T-cell (primary cell): Measurements from ENCODE around the gene EFCAB8. TPM values are rescaled to one million over a fixed set of nuclear protein-coding genes. Genes with fewer than 3 reads are reported as not detected.
A peak's percentile ranks its signal among the peaks of the same experiment; 100 is the strongest.

Experiments used
- ATAC-seq, 4 experiments: fragments of 200-7000 bp in 3 of 4; fragments of 150-1000 bp in 1 of 4; cut with Tn5 transposase; replicated peaks in 1 of 4; 1 replicate in 3 of 4; 2 replicates in 1 of 4; pipeline ENCODE4 v1.10.0; 2021; ENCODE audit warnings: moderate library complexity in 3 of 4, mild to moderate bottlenecking in 2 of 4, moderate number of reproducible peaks in 1 of 4
- CTCF ChIA-PET, 2 donors: fragments of 300-600 bp; sonication (Branson Sonifier 250); formaldehyde crosslinking; loops; one replicate each; lab custom pipeline; 2022; ENCODE audit warnings: antibody characterized with exemption in 2 of 2; lab: Charles Lee
- POLR2A ChIA-PET, 2 donors: fragments of 300-600 bp; sonication (Branson Sonifier 250); formaldehyde crosslinking; loops; one replicate each; lab custom pipeline; 2022; ENCODE audit warnings: antibody characterized with exemption in 2 of 2; lab: Charles Lee
- DNase-seq, 35 experiments: peaks; one replicate each; pipeline versions ENCODE4 v3.0.0 to v3.0.0-alpha.2; 2013 to 2023
- H3K27ac ChIP-seq: one replicate; pipeline ENCODE4 v1.5.1; 2013; ENCODE audit warnings: low read length
- H3K27me3 ChIP-seq, 2 experiments: replicated peaks in 1 of 2; 1 replicate in 1 of 2; 2 replicates in 1 of 2; pipeline versions ENCODE4 v1.6.1 to v1.7.0; 2013; ENCODE audit warnings: low read length in 1 of 2, mixed read lengths in 1 of 2; ENCODE audit not compliant: control insufficient read depth in 2 of 2, insufficient read depth in 2 of 2; ENCODE audit errors: extremely low read depth in 1 of 2
- H3K36me3 ChIP-seq, 2 donors: 1 replicate in 1 of 2; 2 replicates in 1 of 2; pipeline versions ENCODE4 v1.6.1 to v1.7.0; 2013; ENCODE audit warnings: low read length in 1 of 2; ENCODE audit not compliant: control insufficient read depth in 2 of 2, insufficient read depth in 1 of 2; ENCODE audit errors: extremely low read depth in 1 of 2
- H3K4me1 ChIP-seq, 2 experiments: 1 replicate in 1 of 2; 2 replicates in 1 of 2; pipeline versions ENCODE4 v1.6.1 to v1.7.0; 2013; ENCODE audit warnings: low read length in 2 of 2, mixed read lengths in 1 of 2; ENCODE audit not compliant: insufficient read depth in 2 of 2, control insufficient read depth in 1 of 2; ENCODE audit errors: extremely low read depth in 1 of 2
- H3K4me3 ChIP-seq, 2 donors: 1 replicate in 1 of 2; 2 replicates in 1 of 2; pipeline versions ENCODE4 v1.5.1 to v1.7.0; 2013; ENCODE audit warnings: mild to moderate bottlenecking in 2 of 2, low read length in 1 of 2, moderate library complexity in 1 of 2; ENCODE audit not compliant: control insufficient read depth in 1 of 2; ENCODE audit errors: extremely low read depth in 1 of 2
- H3K9me3 ChIP-seq: 2 replicates; pipeline ENCODE4 v1.7.0; 2013
- H3K27ac Mint-ChIP-seq, 2 donors: one replicate each; pipeline ENCODE4 v1.8.0; 2020 to 2021; ENCODE audit warnings: mild to moderate bottlenecking in 2 of 2, mixed read lengths in 2 of 2
- H3K27me3 Mint-ChIP-seq, 2 donors: one replicate each; pipeline ENCODE4 v1.8.0; 2021 to 2022; ENCODE audit warnings: mixed read lengths in 2 of 2
- H3K36me3 Mint-ChIP-seq: one replicate; pipeline ENCODE4 v1.8.0; 2021; ENCODE audit warnings: mixed read lengths
- H3K4me1 Mint-ChIP-seq, 3 donors: one replicate each; pipeline ENCODE4 v1.8.0; 2020 to 2022; ENCODE audit warnings: mixed read lengths in 3 of 3, mild to moderate bottlenecking in 1 of 3
- H3K4me3 Mint-ChIP-seq, 3 donors: one replicate each; pipeline ENCODE4 v1.8.0; 2020 to 2022; ENCODE audit warnings: mild to moderate bottlenecking in 3 of 3, mixed read lengths in 3 of 3, moderate library complexity in 3 of 3
- H3K9me3 Mint-ChIP-seq, 3 donors: one replicate each; pipeline ENCODE4 v1.8.0; 2020 to 2022; ENCODE audit warnings: mixed read lengths in 3 of 3
- WGBS: methylation state at CpG from one replicate; pipeline ENCODE4 v1.1.5; 2013; ENCODE audit warnings: missing lambda C conversion rate; ENCODE audit not compliant: insufficient coverage; 5-methylcytosine and 5-hydroxymethylcytosine counted together
- total RNA-seq, 35 experiments: library from RNA in 6 of 35; stranded (reverse) in 6 of 35; fragments of 120-200 nt in 1 of 35; gene quantifications; one replicate each; pipeline versions ENCODE4 v1.2.1 to v1.2.4 and lab custom pipeline; 2013 to 2026

The EFCAB8 gene
- total RNA-seq, 5 donors from 2014 or later (not counting 1 experiment from before 2014, with no cell fraction given): 0.80 to 1.5 (median 1.2) TPM

- ATAC-seq: no peak
- no peaks in the 10 kb centered on the region for H3K36me3 Mint-ChIP-seq
- POLR2A ChIA-PET: no interaction called here
Observed at GRCh38 chr20:33005132-33005566, 146.4 kb downstream of the EFCAB8 start.

GRCh38 chr20:33005908-33006775 is 147.4 kb downstream of the EFCAB8 start:
- H3K4me3 Mint-ChIP-seq: no peak overlapping the region
- H3K36me3 Mint-ChIP-seq: no peaks in the 10 kb centered on the region
- no peak for ATAC-seq
- no peak for DNase-seq
- Histone ChIP-seq H3K27ac (no peak overlapping the region), H3K9me3 (no peaks in the 10 kb centered on the region), H3K27me3 (no peaks in the 10 kb centered on the region), H3K4me3 (no peak overlapping the region), H3K4me1 (peaks cover 0 to 18% of the 10 kb centered on the region in 2 experiments), H3K36me3 (no peaks in the 10 kb centered on the region)
- peaks cover 12 to 47% (median 17%) of the 10 kb centered on the region in 3 donors for H3K4me1 Mint-ChIP-seq
- no peak overlapping the region for H3K27ac Mint-ChIP-seq
- WGBS: 92% methylated on average over 7 of the region's 8 CpGs
- ChIA-PET POLR2A (no interaction called here), CTCF (no interaction called here)
- no peaks in the 10 kb centered on the region for H3K27me3 Mint-ChIP-seq
- peaks cover 0 to 4% (median 3%) of the 10 kb centered on the region in 3 donors for H3K9me3 Mint-ChIP-seq

More at GRCh38 chr20:33005132-33005566, 146.4 kb downstream of the EFCAB8 start:
- WGBS: 67% methylated on average over 1 of the region's 4 CpGs
- Histone ChIP-seq H3K4me1 (peaks cover 0 to 23% of the 10 kb centered on the region in 2 experiments), H3K36me3 (no peaks in the 10 kb centered on the region), H3K9me3 (no peaks in the 10 kb centered on the region), H3K4me3 (no peak overlapping the region), H3K27ac (no peak overlapping the region), H3K27me3 (no peaks in the 10 kb centered on the region)
- Mint-ChIP-seq H3K4me3 (no peak overlapping the region), H3K4me1 (peaks cover 17 to 57% (median 17%) of the 10 kb centered on the region in 3 donors), H3K27me3 (no peaks in the 10 kb centered on the region), H3K27ac (no peak overlapping the region), H3K9me3 (peaks cover 0 to 4% (median 3%) of the 10 kb centered on the region in 3 donors)
- DNase-seq: peak in 10 of 35 experiments; percentile 4 to 67 (median 13)
- CTCF ChIA-PET: interaction anchor here (0.9 to 1.5 kb wide), 6 partner anchors 33 to 103 kb away, joined by 3 to 5 read pairs (median 3); no protein-coding TSS in a partner anchor

- POLR2A ChIA-PET: no interaction called here
- no peaks in the 10 kb centered on the region for H3K36me3 Mint-ChIP-seq
- peaks cover 10 to 40% (median 14%) of the 10 kb centered on the region in 3 donors for H3K4me1 Mint-ChIP-seq
- H3K27ac Mint-ChIP-seq: no peak overlapping the region
- H3K4me3 ChIP-seq: no peak overlapping the region
- no peak overlapping the region for H3K4me3 Mint-ChIP-seq
- peaks cover 0 to 4% (median 3%) of the 10 kb centered on the region in 3 donors for H3K9me3 Mint-ChIP-seq
- ATAC-seq (no peak), DNase-seq (no peak)
- no peaks in the 10 kb centered on the region for H3K36me3 ChIP-seq
- H3K9me3 ChIP-seq: no peaks in the 10 kb centered on the region
- no peak overlapping the region for H3K27ac ChIP-seq
- no peaks in the 10 kb centered on the region for H3K27me3 ChIP-seq
- CTCF ChIA-PET: no interaction called here
- H3K4me1 ChIP-seq: peaks cover 0 to 17% of the 10 kb centered on the region in 2 experiments
- WGBS: 92% methylated on average over 5 of the region's 8 CpGs
- H3K27me3 Mint-ChIP-seq: no peaks in the 10 kb centered on the region
Observed at GRCh38 chr20:33006776-33007375, 148.2 kb downstream of the EFCAB8 start.

- no peak for ATAC-seq
- CTCF ChIA-PET: no interaction called here
- Histone ChIP-seq H3K27me3 (no peaks in the 10 kb centered on the region), H3K4me1 (peaks cover 0 to 17% of the 10 kb centered on the region in 2 experiments), H3K9me3 (no peaks in the 10 kb centered on the region), H3K27ac (no peak within 1 kb of the TSS), H3K36me3 (no peaks in the 10 kb centered on the region), H3K4me3 (no peak within 1 kb of the TSS)
- Mint-ChIP-seq H3K27ac (no peak within 1 kb of the TSS), H3K4me1 (peaks cover 8 to 33% (median 10%) of the 10 kb centered on the region in 3 donors), H3K4me3 (no peak within 1 kb of the TSS), H3K9me3 (peaks cover 0 to 4% (median 3%) of the 10 kb centered on the region in 3 donors), H3K27me3 (no peaks in the 10 kb centered on the region), H3K36me3 (no peaks in the 10 kb centered on the region)
- WGBS: 91% methylated on average over 11 of the region's 11 CpGs
- no peak for DNase-seq
- POLR2A ChIA-PET: interaction anchor here in 1 of 2 donors (0.5 kb wide), 1 partner anchor 180 kb away, joined by 3 read pairs; no protein-coding TSS in a partner anchor
Observed at GRCh38 chr20:33007376-33008335, 148.9 kb downstream of the EFCAB8 start, which contains the start of gene BPIFB2. TSS of gene BPIFB2 (plus strand) at chr20:33007704. CDS start at chr20:33008575, 871 bp downstream.

GRCh38 chr20:33008336-33009213 is 149.9 kb downstream of the EFCAB8 start:
- Mint-ChIP-seq H3K4me3 (no peak overlapping the region), H3K4me1 (peaks cover 8 to 33% (median 9%) of the 10 kb centered on the region in 3 donors), H3K27me3 (no peaks in the 10 kb centered on the region), H3K9me3 (peaks cover 0 to 4% (median 3%) of the 10 kb centered on the region in 3 donors), H3K27ac (no peak overlapping the region), H3K36me3 (no peaks in the 10 kb centered on the region)
- Histone ChIP-seq H3K36me3 (no peaks in the 10 kb centered on the region), H3K4me1 (peaks cover 0 to 17% of the 10 kb centered on the region in 2 experiments), H3K9me3 (no peaks in the 10 kb centered on the region), H3K27me3 (peaks cover 0 to 2% of the 10 kb centered on the region in 2 experiments), H3K27ac (no peak overlapping the region), H3K4me3 (no peak overlapping the region)
- POLR2A ChIA-PET: interaction anchor here in 1 of 2 donors (0.5 kb wide), 1 partner anchor 181 kb away, joined by 3 read pairs; no protein-coding TSS in a partner anchor
- 87% methylated on average over 22 of the region's 23 CpGs for WGBS
- DNase-seq (no peak), ATAC-seq (no peak)
- CTCF ChIA-PET: no interaction called here
